ENCODE data around the gene CD72. TPM values are rescaled to one million over a fixed set of nuclear protein-coding genes. Genes with fewer than 3 reads are reported as not detected.

Gene CD72
- total RNA-seq, result 10 to 100 TPM; 11.6 to 15.0 TPM

GRCh38 chr9:35618325-35618727 is at the start of gene CD72:
Gene CD72, minus strand, starts transcription at chr9:35618413. Its CDS starts 110 bp downstream, at chr9:35618303.
- Mint-ChIP-seq H3K4me3 (peak within 1 kb of the TSS; percentile 79), H3K36me3 (ENCODE audit: low read depth) (peaks cover 4% of the 10 kb centered on the region), H3K9me3 (ENCODE audit: insufficient read depth) (no peaks in the 10 kb centered on the region), H3K27ac (peak within 1 kb of the TSS; percentile 92), H3K4me1 (ENCODE audit: low read depth) (peaks cover 66% of the 10 kb centered on the region), H3K27me3 (ENCODE audit: low read depth) (no peaks in the 10 kb centered on the region)
- ChIA-PET POLR2A (interaction anchor here (1.0 to 8.8 kb wide), 3 partner anchors 15 to 30 kb away, joined by 3 to 122 read pairs (median 4); partner anchors contain the start of gene SIT1), CTCF (interaction anchor here (1.2 to 11.8 kb wide), 8 partner anchors 10 to 109 kb away, joined by 3 to 272 read pairs (median 25); partner anchors contain the start of genes ARHGEF39, CCDC107, RMRP and SIT1)
- ATAC-seq, result no peak
- DNase-seq, result no peak

GRCh38 chr9:35667939-35668338 is 49.7 kb upstream of the CD72 start:
- ChIA-PET CTCF (interaction anchor here (1.0 to 5.4 kb wide), 2 partner anchors 9 to 21 kb away, joined by 3 to 25 read pairs; partner anchors contain the start of genes CCDC107 and RMRP), POLR2A (no interaction called here)
- Mint-ChIP-seq H3K9me3 (ENCODE audit: insufficient read depth) (no peaks in the 10 kb centered on the region), H3K4me3 (no peak overlapping the region), H3K4me1 (ENCODE audit: low read depth) (peaks cover 37% of the 10 kb centered on the region), H3K27ac (no peak overlapping the region), H3K27me3 (ENCODE audit: low read depth) (peaks cover 2% of the 10 kb centered on the region), H3K36me3 (ENCODE audit: low read depth) (peaks cover 6% of the 10 kb centered on the region)
- DNase-seq, result no peak
- ATAC-seq, result no peak

- ChIA-PET POLR2A (interaction anchor here (1.6 to 4.8 kb wide), 2 partner anchors 17 to 18 kb away, joined by 5 to 54 read pairs; partner anchors contain the start of gene SIT1), CTCF (interaction anchor here (1.4 to 11.2 kb wide), 5 partner anchors 8 to 90 kb away, joined by 3 to 140 read pairs (median 25); partner anchors contain the start of genes CCDC107, CD72 and RMRP)
- peaks cover 2% of the 10 kb centered on the region for H3K27me3 Mint-ChIP-seq (ENCODE audit: low read depth)
- H3K4me1 Mint-ChIP-seq (ENCODE audit: low read depth), result peaks cover 51% of the 10 kb centered on the region
- ATAC-seq (no peak), DNase-seq (no peak)
- H3K27ac Mint-ChIP-seq, result peak overlapping the region; percentile 51
- H3K4me3 Mint-ChIP-seq, result no peak overlapping the region
- H3K9me3 Mint-ChIP-seq (ENCODE audit: insufficient read depth), result no peaks in the 10 kb centered on the region
- H3K36me3 Mint-ChIP-seq (ENCODE audit: low read depth), result peaks cover 19% of the 10 kb centered on the region
Measured at GRCh38 chr9:35666549-35666948, 48.3 kb upstream of the CD72 start.

- ChIA-PET CTCF (interaction anchor here (1.1 to 11.2 kb wide), 10 partner anchors 9 to 91 kb away, joined by 3 to 140 read pairs (median 16); partner anchors contain the start of genes CD72 and TESK1), POLR2A (interaction anchor here (0.6 to 4.8 kb wide), 7 partner anchors 10 to 236 kb away, joined by 3 to 54 read pairs (median 6); partner anchors contain the start of genes CREB3, RMRP, SIT1 and TESK1)
- Mint-ChIP-seq H3K4me1 (ENCODE audit: low read depth) (peaks cover 55% of the 10 kb centered on the region), H3K9me3 (ENCODE audit: insufficient read depth) (no peaks in the 10 kb centered on the region), H3K4me3 (peak overlapping the region; percentile 86), H3K27ac (peak overlapping the region; percentile 70), H3K27me3 (ENCODE audit: low read depth) (peaks cover 2% of the 10 kb centered on the region), H3K36me3 (ENCODE audit: low read depth) (peaks cover 23% of the 10 kb centered on the region)
- DNase-seq (no peak), ATAC-seq (no peak)
Measured at GRCh38 chr9:35666045-35666444, 47.8 kb upstream of the CD72 start.

GRCh38 chr9:35665471-35665818 is 47.2 kb upstream of the CD72 start:
- Mint-ChIP-seq H3K27ac (peak overlapping the region; percentile 86), H3K36me3 (ENCODE audit: low read depth) (peaks cover 29% of the 10 kb centered on the region), H3K27me3 (ENCODE audit: low read depth) (peaks cover under 1% of the 10 kb centered on the region), H3K4me3 (peak overlapping the region; percentile 86), H3K4me1 (ENCODE audit: low read depth) (peaks cover 61% of the 10 kb centered on the region), H3K9me3 (ENCODE audit: insufficient read depth) (no peaks in the 10 kb centered on the region)
- ATAC-seq, result no peak
- ChIA-PET POLR2A (interaction anchor here (0.6 to 4.8 kb wide), 11 partner anchors 9 to 550 kb away, joined by 3 to 54 read pairs (median 5); partner anchors contain the start of genes ATOSB, CREB3, RMRP and SIT1), CTCF (interaction anchor here (0.7 to 12.4 kb wide), 13 partner anchors 9 to 139 kb away, joined by 3 to 214 read pairs (median 10); partner anchors contain the start of genes CD72, SIT1 and TESK1)
- no peak for DNase-seq

- peak; percentile 84 for DNase-seq
- Mint-ChIP-seq H3K36me3 (ENCODE audit: low read depth) (peaks cover 35% of the 10 kb centered on the region), H3K27me3 (ENCODE audit: low read depth) (no peaks in the 10 kb centered on the region), H3K27ac (peak within 1 kb of the TSS; percentile 86), H3K4me3 (peak within 1 kb of the TSS; percentile 86), H3K9me3 (ENCODE audit: insufficient read depth) (no peaks in the 10 kb centered on the region), H3K4me1 (ENCODE audit: low read depth) (peaks cover 68% of the 10 kb centered on the region)
- ATAC-seq, result peak; percentile 84
- CTCF ChIA-PET, result interaction anchor here (0.7 to 12.4 kb wide), 19 partner anchors 9 to 138 kb away, joined by 3 to 214 read pairs (median 6); partner anchors contain the start of genes CD72, CREB3, SIT1 and TESK1
- POLR2A ChIA-PET, result interaction anchor here (1.0 to 4.8 kb wide), 15 partner anchors 8 to 549 kb away, joined by 3 to 54 read pairs (median 4); partner anchors contain the start of genes ATOSB, CREB3, RMRP and SIT1
Measured at GRCh38 chr9:35664531-35665470, 46.6 kb upstream of the CD72 start, which contains the start of gene ARHGEF39. Gene ARHGEF39, minus strand, starts transcription at chr9:35665195. Its CDS starts 26 bp downstream, at chr9:35665169.

- Mint-ChIP-seq H3K27ac (peak overlapping the region; percentile 86), H3K9me3 (ENCODE audit: insufficient read depth) (no peaks in the 10 kb centered on the region), H3K36me3 (ENCODE audit: low read depth) (peaks cover 46% of the 10 kb centered on the region), H3K27me3 (ENCODE audit: low read depth) (peaks cover 3% of the 10 kb centered on the region), H3K4me3 (peak overlapping the region; percentile 86), H3K4me1 (ENCODE audit: low read depth) (peaks cover 85% of the 10 kb centered on the region)
- CTCF ChIA-PET, result interaction anchor here (0.6 to 12.4 kb wide), 7 partner anchors 9 to 62 kb away, joined by 3 to 214 read pairs (median 64); partner anchors contain the start of genes CD72 and SIT1
- POLR2A ChIA-PET, result interaction anchor here (0.7 to 4.8 kb wide), 3 partner anchors 14 to 591 kb away, joined by 3 to 54 read pairs (median 3); partner anchors contain the start of gene SIT1
- DNase-seq, result no peak
- no peak for ATAC-seq
Measured at GRCh38 chr9:35662437-35662836, 44.2 kb upstream of the CD72 start.

- ChIA-PET CTCF (interaction anchor here (1.1 to 12.4 kb wide), 9 partner anchors 10 to 91 kb away, joined by 3 to 214 read pairs (median 8); partner anchors contain the start of genes CD72, GBA2, RGP1 and SIT1), POLR2A (interaction anchor here (0.7 to 4.8 kb wide), 5 partner anchors 11 to 590 kb away, joined by 3 to 54 read pairs (median 6); partner anchors contain the start of gene SIT1)
- H3K36me3 Mint-ChIP-seq (ENCODE audit: low read depth), result peaks cover 46% of the 10 kb centered on the region
- DNase-seq (peak; percentile 44), ATAC-seq (no peak)
- peak overlapping the region; percentile 86 for H3K4me3 Mint-ChIP-seq
- H3K27ac Mint-ChIP-seq, result peak overlapping the region; percentile 86
- H3K9me3 Mint-ChIP-seq (ENCODE audit: insufficient read depth), result no peaks in the 10 kb centered on the region
- H3K4me1 Mint-ChIP-seq (ENCODE audit: low read depth), result peaks cover 90% of the 10 kb centered on the region
- H3K27me3 Mint-ChIP-seq (ENCODE audit: low read depth), result peaks cover 3% of the 10 kb centered on the region
Measured at GRCh38 chr9:35661756-35662350, 43.6 kb upstream of the CD72 start.

- Mint-ChIP-seq H3K9me3 (ENCODE audit: insufficient read depth) (no peaks in the 10 kb centered on the region), H3K27ac (peak overlapping the region; percentile 54), H3K27me3 (ENCODE audit: low read depth) (peaks cover 3% of the 10 kb centered on the region), H3K4me3 (peak overlapping the region; percentile 31), H3K4me1 (ENCODE audit: low read depth) (peaks cover 90% of the 10 kb centered on the region), H3K36me3 (ENCODE audit: low read depth) (peaks cover 46% of the 10 kb centered on the region)
- ATAC-seq (no peak), DNase-seq (no peak)
- ChIA-PET POLR2A (interaction anchor here (1.6 to 1.7 kb wide), 3 partner anchors 10 to 56 kb away, joined by 4 to 7 read pairs (median 6); partner anchors contain the start of gene SIT1), CTCF (interaction anchor here (1.1 to 12.4 kb wide), 8 partner anchors 14 to 90 kb away, joined by 3 to 214 read pairs (median 36); partner anchors contain the start of genes CD72, GBA2, RGP1 and SIT1)
Measured at GRCh38 chr9:35660966-35661415, 42.8 kb upstream of the CD72 start.

GRCh38 chr9:35659340-35659739 is 41.1 kb upstream of the CD72 start:
- DNase-seq, result no peak
- H3K9me3 Mint-ChIP-seq (ENCODE audit: insufficient read depth), result no peaks in the 10 kb centered on the region
- POLR2A ChIA-PET, result interaction anchor here (1.1 to 3.8 kb wide), 6 partner anchors 10 to 69 kb away, joined by 3 to 59 read pairs (median 8); no protein-coding TSS in a partner anchor
- H3K27ac Mint-ChIP-seq, result peak overlapping the region; percentile 97
- no peak for ATAC-seq
- peaks cover 3% of the 10 kb centered on the region for H3K27me3 Mint-ChIP-seq (ENCODE audit: low read depth)
- H3K4me3 Mint-ChIP-seq, result peak overlapping the region; percentile 92
- H3K36me3 Mint-ChIP-seq (ENCODE audit: low read depth), result peaks cover 46% of the 10 kb centered on the region
- CTCF ChIA-PET, result interaction anchor here (0.9 to 12.4 kb wide), 18 partner anchors 10 to 564 kb away, joined by 3 to 214 read pairs (median 14); partner anchors contain the start of genes CA9, CD72, CREB3 and SIT1
- H3K4me1 Mint-ChIP-seq (ENCODE audit: low read depth), result peaks cover 79% of the 10 kb centered on the region
